Vagina (tissue), 2 donors: ENCODE results near the gene DACT2.

Source experiments
- CTCF ChIP-seq, 3 experiments: fragments of 450-650 bp in 2 of 3; fragments of 200-600 bp in 1 of 3; sonication (generic) in 1 of 3; IDR thresholded peaks; one replicate each; pipeline ENCODE4 v1.5.1; 2017 to 2019; ENCODE audit warnings: antibody characterized with exemption in 3 of 3, mild to moderate bottlenecking in 2 of 3, moderate library complexity in 2 of 3
- POLR2A ChIP-seq, 2 donors: fragments of 450-650 bp; IDR thresholded peaks; one replicate each; pipeline ENCODE4 v1.6.1; 2017; ENCODE audit warnings: antibody characterized with exemption in 2 of 2, mild to moderate bottlenecking in 2 of 2, moderate library complexity in 2 of 2
- POLR2AphosphoS5 ChIP-seq, 2 donors: sonication (generic); formaldehyde crosslinking; IDR thresholded peaks; one replicate each; pipeline ENCODE4 v1.9.0; 2017; ENCODE audit warnings: antibody characterized with exemption in 2 of 2, mild to moderate bottlenecking in 2 of 2, low read depth in 1 of 2; ENCODE audit not compliant: insufficient read depth in 1 of 2

DNA sequence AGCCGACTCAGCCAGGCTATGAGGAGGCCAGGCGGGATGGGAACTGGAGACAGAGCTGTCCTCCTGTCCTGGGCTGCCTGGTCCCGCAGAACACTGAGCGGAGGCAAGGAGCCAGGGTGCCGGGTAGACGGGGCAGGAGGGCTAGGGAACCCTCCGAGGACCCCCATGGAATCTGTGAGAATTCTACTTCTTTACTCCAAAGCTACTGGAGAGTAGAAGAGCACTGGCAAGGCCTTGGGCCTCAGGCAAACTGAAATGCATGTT, 14.9 kb downstream of the DACT2 start:
- TF ChIP-seq CTCF (IDR thresholded peaks at IDR 0.05) (no peak), POLR2A (IDR thresholded peaks at IDR 0.05) (no peak), POLR2AphosphoS5 (IDR thresholded peaks at IDR 0.05; ENCODE audit: insufficient read depth in 1 of 2, low read depth in 1 of 2) (no peak)
